Ovary (tissue), 9 donors: Measurements from ENCODE around the gene NUDT4. TPM values are rescaled to one million over a fixed set of nuclear protein-coding genes. Genes with fewer than 3 reads are reported as not detected.

ENCODE experiments used
- DNase-seq, 5 donors: peaks; one replicate each; pipeline ENCODE4 v3.0.0-alpha.2; 2019 to 2020
- H3K27ac ChIP-seq, 2 donors: fragments of 200-600 bp; one replicate each; pipeline versions ENCODE4 v1.5.1 to v1.8.0; 2019 to 2022
- H3K27me3 ChIP-seq: fragments of 200-600 bp; one replicate; pipeline ENCODE4 v1.8.0; 2022
- H3K36me3 ChIP-seq: fragments of 200-600 bp; sonication (generic); one replicate; pipeline ENCODE4 v1.5.1; 2019
- H3K4me1 ChIP-seq: one replicate; pipeline ENCODE4 v1.8.1; 2013; ENCODE audit warnings: mild to moderate bottlenecking, moderate library complexity; ENCODE audit not compliant: insufficient read depth
- H3K4me3 ChIP-seq: fragments of 200-600 bp; sonication (generic); one replicate; pipeline ENCODE4 v1.5.1; 2017
- H3K9me3 ChIP-seq, 2 donors: fragments of 200-600 bp in 1 of 2; sonication (generic) in 1 of 2; one replicate each; pipeline versions ENCODE4 v1.5.1 to v1.8.1; 2013 to 2019; ENCODE audit warnings: mild to moderate bottlenecking in 1 of 2, moderate library complexity in 1 of 2
- EP300 ChIP-seq: sonication (generic); formaldehyde crosslinking; IDR thresholded peaks from one replicate; pipeline ENCODE4 v1.6.1; 2017; ENCODE audit warnings: antibody characterized with exemption
- POLR2A ChIP-seq: fragments of 450-650 bp; IDR thresholded peaks from one replicate; pipeline ENCODE4 v1.6.1; 2017; ENCODE audit warnings: antibody characterized with exemption, mild to moderate bottlenecking, moderate library complexity
- WGBS, 3 donors: extraction: QIAGEN DNeasy Blood & Tissue Kit in 1 of 3; methylation state at CpG; one replicate each; pipeline versions ENCODE4 v1.1.5 to v1.1.7; 2013 to 2017; 5-methylcytosine and 5-hydroxymethylcytosine counted together
- intact Hi-C, 4 donors: fragments of 100-400 bp; cut with DNase I; formaldehyde crosslinking; loops; one replicate each; pipeline versions ENCODE4 v1.11.0 to v1.15.1; 2022 to 2023
- polyA plus RNA-seq, 2 donors: library from polyadenylated mRNA; stranded (reverse); fragments of 200-250 nt in 1 of 2; fragments of 350-450 nt in 1 of 2; fragmentation: Illumina TruSeq in 1 of 2; extraction: RNeasy Lipid Tissue Mini Kit (QIAGEN cat#74804) in 1 of 2; gene quantifications; one replicate each; pipeline ENCODE4 v1.2.3, GENCODE V29; 2013 to 2014
- total RNA-seq, 7 donors: library from RNA; depleted of rRNA in 2 of 7; stranded (reverse); fragments of >200 nt in 2 of 7; fragmentation: NEBNext Ultra II Directional in 3 of 7; extraction: Animal tissue kit (Norgen Biotek cat#: 25700) in 3 of 7; gene quantifications; one replicate each; pipeline versions ENCODE4 v1.1.0 to v1.2.4, GENCODE V29; 2016 to 2023
- TF ChIP-seq, protein P1 (sequence below), 3 donors: fragments of 450-650 bp in 2 of 3; fragments of 200-600 bp in 1 of 3; IDR thresholded peaks; one replicate each; pipeline versions ENCODE4 v1.5.1 to v1.8.0; 2016 to 2022; ENCODE audit warnings: antibody characterized with exemption in 3 of 3, mild to moderate bottlenecking in 1 of 3
- donor health status: DM: no; HTN: no; CAD: no; lungs with moderate emphysema.
- donor health status: DM: no; HTN: no; CAD: no.
- donor health status: Bipolar disorder and iron deficiency.
- donor health status: DM: yes; HTN: yes; CAD: no.
- donor health status: DM: no; HTN: no; CAD: no.
- donor health status: DM: yes; HTN: yes; CAD: no.

Gene NUDT4
- total and polyA plus RNA-seq, 9 donors, result 102 to 185 (median 141) TPM

DNA sequence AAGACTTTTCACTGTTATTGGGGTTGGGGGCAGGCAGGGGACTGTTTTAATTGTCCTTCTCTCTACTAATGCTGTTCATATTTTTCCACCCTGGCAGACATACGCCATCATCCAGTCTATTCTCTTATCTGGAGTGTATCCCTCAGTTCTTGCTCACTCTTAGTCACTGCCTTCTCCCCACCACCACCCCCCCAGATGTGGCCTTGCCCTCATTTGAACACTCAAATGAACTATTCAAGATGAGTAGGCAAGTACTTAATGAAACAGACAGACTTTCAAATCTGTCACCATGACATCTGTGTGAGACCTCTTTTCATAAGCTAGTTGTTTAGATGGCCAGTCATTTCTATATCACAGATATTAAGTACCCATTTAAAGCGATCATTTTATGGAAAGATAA lies 10.1 kb downstream of the NUDT4 start:
- intact Hi-C loops, result no loop called here
- H3K4me3 ChIP-seq, result no peak overlapping the region
- no peak overlapping the region for H3K27ac ChIP-seq
- peaks cover 26% of the 10 kb centered on the region for H3K4me1 ChIP-seq
- DNase-seq, result peak in 1 of 5 donors; percentile 39
- H3K36me3 ChIP-seq, result no peaks in the 10 kb centered on the region
- no peaks in the 10 kb centered on the region for H3K9me3 ChIP-seq
- 70 to 81% (median 75%) methylated on average over 2 of the region's 2 CpGs for WGBS, 3 donors
- no peak for TF ChIP-seq EP300
- TF ChIP-seq, protein P1, sequence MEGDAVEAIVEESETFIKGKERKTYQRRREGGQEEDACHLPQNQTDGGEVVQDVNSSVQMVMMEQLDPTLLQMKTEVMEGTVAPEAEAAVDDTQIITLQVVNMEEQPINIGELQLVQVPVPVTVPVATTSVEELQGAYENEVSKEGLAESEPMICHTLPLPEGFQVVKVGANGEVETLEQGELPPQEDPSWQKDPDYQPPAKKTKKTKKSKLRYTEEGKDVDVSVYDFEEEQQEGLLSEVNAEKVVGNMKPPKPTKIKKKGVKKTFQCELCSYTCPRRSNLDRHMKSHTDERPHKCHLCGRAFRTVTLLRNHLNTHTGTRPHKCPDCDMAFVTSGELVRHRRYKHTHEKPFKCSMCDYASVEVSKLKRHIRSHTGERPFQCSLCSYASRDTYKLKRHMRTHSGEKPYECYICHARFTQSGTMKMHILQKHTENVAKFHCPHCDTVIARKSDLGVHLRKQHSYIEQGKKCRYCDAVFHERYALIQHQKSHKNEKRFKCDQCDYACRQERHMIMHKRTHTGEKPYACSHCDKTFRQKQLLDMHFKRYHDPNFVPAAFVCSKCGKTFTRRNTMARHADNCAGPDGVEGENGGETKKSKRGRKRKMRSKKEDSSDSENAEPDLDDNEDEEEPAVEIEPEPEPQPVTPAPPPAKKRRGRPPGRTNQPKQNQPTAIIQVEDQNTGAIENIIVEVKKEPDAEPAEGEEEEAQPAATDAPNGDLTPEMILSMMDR (IDR thresholded peaks at IDR 0.05), result no peak
- TF ChIP-seq POLR2A, result no peak
- H3K27me3 ChIP-seq, result no peaks in the 10 kb centered on the region

GRCh38 chr12:93390031-93390430 lies 12.3 kb downstream of the NUDT4 start:
- intact Hi-C loops, result loop anchor here in 1 of 4 donors (10.0 kb wide), 1 partner anchor 405 kb away; no protein-coding TSS in a partner anchor
- H3K4me3 ChIP-seq, result no peak overlapping the region
- TF ChIP-seq POLR2A, result no peak
- TF ChIP-seq, protein P1 (IDR thresholded peaks at IDR 0.05), result no peak
- no peak for TF ChIP-seq EP300
- H3K27me3 ChIP-seq, result no peaks in the 10 kb centered on the region
- no peaks in the 10 kb centered on the region for H3K9me3 ChIP-seq
- WGBS, 3 donors, result 45 to 60% (median 59%) methylated on average over 5 of the region's 5 CpGs
- DNase-seq, result no peak
- no peaks in the 10 kb centered on the region for H3K36me3 ChIP-seq
- no peak overlapping the region for H3K27ac ChIP-seq
- peaks cover 22% of the 10 kb centered on the region for H3K4me1 ChIP-seq

GRCh38 chr12:93390549-93391297 lies 13.0 kb downstream of the NUDT4 start:
- intact Hi-C loops, result loop anchor here in 1 of 4 donors (10.0 kb wide), 1 partner anchor 406 kb away; no protein-coding TSS in a partner anchor
- Histone ChIP-seq H3K27me3 (no peaks in the 10 kb centered on the region), H3K27ac (no peak overlapping the region), H3K4me1 (peaks cover 18% of the 10 kb centered on the region), H3K4me3 (no peak overlapping the region), H3K36me3 (no peaks in the 10 kb centered on the region), H3K9me3 (no peaks in the 10 kb centered on the region)
- 77 to 82% (median 80%) methylated on average over 5 of the region's 5 CpGs for WGBS, 3 donors
- DNase-seq, result no peak
- TF ChIP-seq EP300 (no peak), POLR2A (no peak)
- TF ChIP-seq, protein P1 (IDR thresholded peaks at IDR 0.05), result no peak

- no peaks in the 10 kb centered on the region for H3K9me3 ChIP-seq
- no peak overlapping the region for H3K4me3 ChIP-seq
- no peaks in the 10 kb centered on the region for H3K27me3 ChIP-seq
- no peak for TF ChIP-seq POLR2A
- no peak for TF ChIP-seq EP300
- TF ChIP-seq, protein P1 (IDR thresholded peaks at IDR 0.05), result no peak
- peaks cover 12% of the 10 kb centered on the region for H3K4me1 ChIP-seq
- H3K36me3 ChIP-seq, result no peaks in the 10 kb centered on the region
- WGBS, 3 donors, result 38 to 61% (median 51%) methylated on average over 2 of the region's 2 CpGs
- no peak overlapping the region for H3K27ac ChIP-seq
- DNase-seq, result no peak
- intact Hi-C loops, result loop anchor here in 1 of 4 donors (10.0 kb wide), 1 partner anchor 409 kb away; no protein-coding TSS in a partner anchor
Observed at GRCh38 chr12:93393425-93393824, 15.7 kb downstream of the NUDT4 start.
